Suprapubic skin (tissue), 4 donors: ENCODE data around the gene TMEM131. TPM values are rescaled to one million over a fixed set of nuclear protein-coding genes. Genes with fewer than 3 reads are reported as not detected.

Source experiments
- DNase-seq, 2 donors: peaks; one replicate each; pipeline ENCODE4 v3.0.0-alpha.2; 2019; ENCODE audit warnings: low spot score in 2 of 2
- H3K27ac ChIP-seq: fragments of 200-600 bp; sonication (generic); one replicate; pipeline ENCODE4 v1.5.1; 2019
- H3K27me3 ChIP-seq: fragments of 200-600 bp; sonication (generic); one replicate; pipeline ENCODE4 v1.5.1; 2019
- H3K36me3 ChIP-seq: fragments of 200-600 bp; sonication (generic); one replicate; pipeline ENCODE4 v1.5.1; 2019
- H3K4me1 ChIP-seq: fragments of 200-600 bp; sonication (generic); one replicate; pipeline ENCODE4 v1.5.1; 2019
- H3K4me3 ChIP-seq: fragments of 200-600 bp; sonication (generic); one replicate; pipeline ENCODE4 v1.5.1; 2019; ENCODE audit warnings: mild to moderate bottlenecking
- H3K9me3 ChIP-seq: fragments of 200-600 bp; sonication (generic); one replicate; pipeline ENCODE4 v1.5.1; 2019
- EP300 ChIP-seq: sonication (generic); formaldehyde crosslinking; IDR thresholded peaks from one replicate; pipeline ENCODE4 v1.6.1; 2017; ENCODE audit warnings: antibody characterized with exemption
- POLR2A ChIP-seq, 2 donors: fragments of 450-650 bp; IDR thresholded peaks; one replicate each; pipeline ENCODE4 v1.6.1; 2017; ENCODE audit warnings: antibody characterized with exemption in 2 of 2, mild to moderate bottlenecking in 2 of 2, moderate library complexity in 2 of 2
- POLR2AphosphoS5 ChIP-seq, 3 donors: sonication (generic); formaldehyde crosslinking; IDR thresholded peaks; one replicate each; pipeline ENCODE4 v1.6.1; 2017; ENCODE audit warnings: antibody characterized with exemption in 3 of 3
- WGBS: methylation state at CpG from one replicate; pipeline ENCODE4 v1.1.5; 2018; 5-methylcytosine and 5-hydroxymethylcytosine counted together
- total RNA-seq, 4 donors: library from RNA; depleted of rRNA; stranded (reverse); fragments of >200 nt; gene quantifications; one replicate each; pipeline ENCODE4 v1.1.0, GENCODE V29; 2016
- TF ChIP-seq, protein P1 (sequence below), 2 donors: fragments of 200-600 bp in 1 of 2; fragments of 450-650 bp in 1 of 2; sonication (generic) in 1 of 2; IDR thresholded peaks; one replicate each; pipeline ENCODE4 v1.5.1; 2016 to 2019; ENCODE audit warnings: antibody characterized with exemption in 2 of 2, mild to moderate bottlenecking in 1 of 2, moderate library complexity in 1 of 2

Gene TMEM131
- total RNA-seq, 4 donors from 2014 or later: 39.7 to 117 (median 42.5) TPM

DNA sequence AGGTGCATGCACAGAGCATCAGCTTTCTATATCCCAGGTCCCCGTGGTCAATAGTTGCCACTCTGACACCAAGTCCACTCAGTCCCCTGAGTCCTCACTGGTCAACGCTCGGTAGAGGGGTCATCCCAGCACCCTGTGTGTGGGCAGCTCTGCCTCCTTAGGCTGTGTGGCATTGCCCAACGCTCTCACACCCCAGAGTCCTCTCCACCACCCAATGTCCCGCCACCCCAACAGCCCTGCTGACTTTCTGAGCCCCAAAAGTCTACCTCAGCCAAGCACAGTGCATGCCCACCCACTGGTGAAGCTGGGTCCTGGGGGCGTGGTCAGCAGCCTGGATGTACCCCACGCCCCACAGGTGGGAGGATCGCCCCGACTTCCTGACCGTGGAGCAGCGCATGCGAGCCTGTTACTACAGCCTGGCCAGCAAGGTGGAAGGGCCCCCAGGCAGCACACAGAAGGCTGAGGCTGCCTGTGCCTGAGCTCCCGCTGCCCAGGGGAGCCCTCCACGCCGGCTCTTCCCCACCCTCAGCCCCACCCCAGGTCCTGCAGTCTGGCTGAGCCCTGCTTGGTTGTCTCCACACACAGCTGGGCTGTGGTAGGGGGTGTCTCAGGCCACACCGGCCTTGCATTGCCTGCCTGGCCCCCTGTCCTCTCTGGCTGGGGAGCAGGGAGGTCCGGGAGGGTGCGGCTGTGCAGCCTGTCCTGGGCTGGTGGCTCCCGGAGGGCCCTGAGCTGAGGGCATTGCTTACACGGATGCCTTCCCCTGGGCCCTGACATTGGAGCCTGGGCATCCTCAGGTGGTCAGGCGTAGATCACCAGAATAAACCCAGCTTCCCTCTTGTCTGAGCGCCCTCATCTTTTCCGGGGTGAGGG is 256.5 kb downstream of the TMEM131 start:
- no peak overlapping the region for H3K27ac ChIP-seq
- H3K36me3 ChIP-seq: no peaks in the 10 kb centered on the region
- H3K27me3 ChIP-seq: no peaks in the 10 kb centered on the region
- peak in 1 of 2 donors; percentile 72 for DNase-seq
- H3K4me1 ChIP-seq: peaks cover 8% of the 10 kb centered on the region
- H3K4me3 ChIP-seq: no peak overlapping the region
- TF ChIP-seq POLR2A (IDR thresholded peaks at IDR 0.05): no peak
- TF ChIP-seq EP300: no peak
- no peak for TF ChIP-seq POLR2AphosphoS5 (IDR thresholded peaks at IDR 0.05)
- TF ChIP-seq, protein P1, sequence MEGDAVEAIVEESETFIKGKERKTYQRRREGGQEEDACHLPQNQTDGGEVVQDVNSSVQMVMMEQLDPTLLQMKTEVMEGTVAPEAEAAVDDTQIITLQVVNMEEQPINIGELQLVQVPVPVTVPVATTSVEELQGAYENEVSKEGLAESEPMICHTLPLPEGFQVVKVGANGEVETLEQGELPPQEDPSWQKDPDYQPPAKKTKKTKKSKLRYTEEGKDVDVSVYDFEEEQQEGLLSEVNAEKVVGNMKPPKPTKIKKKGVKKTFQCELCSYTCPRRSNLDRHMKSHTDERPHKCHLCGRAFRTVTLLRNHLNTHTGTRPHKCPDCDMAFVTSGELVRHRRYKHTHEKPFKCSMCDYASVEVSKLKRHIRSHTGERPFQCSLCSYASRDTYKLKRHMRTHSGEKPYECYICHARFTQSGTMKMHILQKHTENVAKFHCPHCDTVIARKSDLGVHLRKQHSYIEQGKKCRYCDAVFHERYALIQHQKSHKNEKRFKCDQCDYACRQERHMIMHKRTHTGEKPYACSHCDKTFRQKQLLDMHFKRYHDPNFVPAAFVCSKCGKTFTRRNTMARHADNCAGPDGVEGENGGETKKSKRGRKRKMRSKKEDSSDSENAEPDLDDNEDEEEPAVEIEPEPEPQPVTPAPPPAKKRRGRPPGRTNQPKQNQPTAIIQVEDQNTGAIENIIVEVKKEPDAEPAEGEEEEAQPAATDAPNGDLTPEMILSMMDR (IDR thresholded peaks at IDR 0.05): no peak
- WGBS: 88% methylated on average over 11 of the region's 23 CpGs
- no peaks in the 10 kb centered on the region for H3K9me3 ChIP-seq

DNA sequence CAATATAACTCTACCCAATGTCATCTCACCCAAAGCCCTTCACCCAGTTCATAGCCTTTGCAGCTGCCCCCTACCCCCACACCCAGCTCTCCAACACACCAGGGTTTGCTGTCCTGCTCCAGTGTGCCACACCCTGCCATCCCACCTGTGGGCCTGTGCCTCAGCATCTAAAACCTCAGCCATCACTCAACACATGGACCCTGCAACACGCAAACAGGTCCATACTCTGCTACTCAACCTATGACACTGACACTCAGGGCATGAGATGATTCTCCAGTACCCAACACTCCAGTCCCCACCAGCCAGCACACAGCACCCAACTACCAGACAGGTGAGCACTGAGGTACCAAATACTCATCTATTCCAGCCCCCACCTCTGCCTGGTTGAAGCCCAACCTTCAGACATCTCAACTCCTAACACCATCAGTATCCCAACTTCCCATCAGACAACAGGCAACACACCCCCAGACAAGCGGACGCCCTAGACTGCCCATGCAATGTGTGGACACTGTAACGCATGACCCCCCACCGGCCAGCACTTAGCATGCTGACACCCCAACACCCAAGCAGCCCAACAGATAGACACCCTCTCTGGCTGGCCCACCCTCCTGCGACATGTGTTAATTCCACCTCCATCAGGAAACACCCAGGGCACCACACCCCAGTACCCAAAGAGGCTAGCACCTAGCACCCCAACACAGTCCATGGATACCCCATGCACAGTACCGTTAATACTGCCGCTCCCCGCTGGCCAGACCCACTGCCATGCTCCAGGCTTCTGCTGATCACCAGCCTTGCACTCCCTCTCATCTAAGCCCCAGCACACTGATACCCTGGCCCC is 257.3 kb downstream of the TMEM131 start:
- Histone ChIP-seq H3K9me3 (no peaks in the 10 kb centered on the region), H3K27me3 (no peaks in the 10 kb centered on the region), H3K4me1 (peaks cover 8% of the 10 kb centered on the region), H3K36me3 (no peaks in the 10 kb centered on the region), H3K27ac (no peak overlapping the region), H3K4me3 (no peak overlapping the region)
- peak in 1 of 2 donors; percentile 72 for DNase-seq
- no peak for TF ChIP-seq POLR2A (IDR thresholded peaks at IDR 0.05)
- TF ChIP-seq POLR2AphosphoS5 (IDR thresholded peaks at IDR 0.05): no peak
- TF ChIP-seq EP300: no peak
- TF ChIP-seq, protein P1 (IDR thresholded peaks at IDR 0.05): no peak
- 93% methylated on average over 9 of the region's 9 CpGs for WGBS

DNA sequence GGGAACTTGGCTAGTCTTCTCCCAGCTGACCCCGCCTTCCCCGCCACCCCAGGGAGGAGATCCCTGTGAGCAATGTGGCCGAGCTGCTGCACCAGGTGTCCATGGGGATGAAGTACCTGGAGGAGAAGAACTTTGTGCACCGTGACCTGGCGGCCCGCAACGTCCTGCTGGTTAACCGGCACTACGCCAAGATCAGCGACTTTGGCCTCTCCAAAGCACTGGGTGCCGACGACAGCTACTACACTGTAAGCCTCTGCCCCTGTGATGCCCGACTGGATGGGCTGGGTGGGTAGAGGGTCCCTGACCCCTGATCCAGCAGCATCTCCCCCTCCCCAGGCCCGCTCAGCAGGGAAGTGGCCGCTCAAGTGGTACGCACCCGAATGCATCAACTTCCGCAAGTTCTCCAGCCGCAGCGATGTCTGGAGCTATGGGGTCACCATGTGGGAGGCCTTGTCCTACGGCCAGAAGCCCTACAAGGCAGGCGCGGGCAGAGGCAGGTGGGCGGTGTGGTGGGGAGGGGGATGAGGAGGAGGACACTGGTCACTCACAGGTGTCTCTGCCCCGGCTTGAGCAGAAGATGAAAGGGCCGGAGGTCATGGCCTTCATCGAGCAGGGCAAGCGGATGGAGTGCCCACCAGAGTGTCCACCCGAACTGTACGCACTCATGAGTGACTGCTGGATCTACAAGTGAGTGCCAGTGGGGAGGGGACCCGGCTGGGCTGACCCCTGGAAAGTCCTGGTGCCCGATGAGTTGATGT is 258.1 kb downstream of the TMEM131 start:
- Histone ChIP-seq H3K27me3 (no peaks in the 10 kb centered on the region), H3K27ac (no peak overlapping the region), H3K36me3 (no peaks in the 10 kb centered on the region), H3K4me3 (no peak overlapping the region), H3K9me3 (no peaks in the 10 kb centered on the region), H3K4me1 (peaks cover 8% of the 10 kb centered on the region)
- no peak for TF ChIP-seq POLR2A (IDR thresholded peaks at IDR 0.05)
- TF ChIP-seq POLR2AphosphoS5 (IDR thresholded peaks at IDR 0.05): no peak
- no peak for TF ChIP-seq EP300
- TF ChIP-seq, protein P1 (IDR thresholded peaks at IDR 0.05): no peak
- DNase-seq: peak in 1 of 2 donors; percentile 74
- 94% methylated on average over 22 of the region's 32 CpGs for WGBS

DNA sequence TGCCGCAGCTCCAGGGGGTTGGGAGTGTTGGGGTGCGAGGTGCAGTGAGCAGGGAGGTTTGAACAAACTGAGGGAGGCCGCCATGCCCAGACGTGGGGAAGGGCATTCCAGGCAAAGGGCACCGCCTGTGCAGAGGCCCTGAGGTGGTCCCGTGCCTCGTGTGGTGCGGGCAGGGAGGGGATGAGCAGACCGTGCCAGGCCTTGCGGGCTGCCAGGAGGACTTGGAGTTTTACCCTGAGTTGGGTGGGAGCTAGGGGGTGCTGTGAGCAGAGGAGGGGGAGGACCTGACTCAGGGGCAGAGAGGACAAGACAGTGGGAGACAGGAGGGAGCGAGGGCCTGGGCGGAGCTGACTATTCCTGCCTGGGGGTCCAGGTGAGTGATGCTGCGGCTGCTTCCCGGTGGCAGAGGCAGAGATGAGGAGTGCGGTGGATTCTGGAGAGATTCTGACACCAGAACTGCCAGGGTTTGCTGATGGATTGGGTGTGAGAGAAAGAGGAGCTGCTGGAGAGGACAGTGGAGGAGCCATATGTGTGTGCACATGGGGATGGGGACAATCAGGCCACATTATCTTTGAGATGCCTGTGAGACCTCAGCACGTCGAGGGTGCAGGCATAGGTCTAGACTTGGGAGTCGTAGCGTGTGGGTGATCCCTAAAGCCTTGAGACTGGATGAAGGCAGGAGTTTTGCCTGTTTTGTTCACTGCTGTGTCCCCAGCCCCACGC is 259.0 kb downstream of the TMEM131 start:
- TF ChIP-seq EP300 (no peak), POLR2A (IDR thresholded peaks at IDR 0.05) (no peak), POLR2AphosphoS5 (IDR thresholded peaks at IDR 0.05) (no peak)
- TF ChIP-seq, protein P1 (IDR thresholded peaks at IDR 0.05): no peak
- H3K27me3 ChIP-seq: no peaks in the 10 kb centered on the region
- no peak overlapping the region for H3K27ac ChIP-seq
- H3K4me3 ChIP-seq: no peak overlapping the region
- no peaks in the 10 kb centered on the region for H3K36me3 ChIP-seq
- no peaks in the 10 kb centered on the region for H3K9me3 ChIP-seq
- WGBS: 84% methylated on average over 20 of the region's 20 CpGs
- peaks cover 8% of the 10 kb centered on the region for H3K4me1 ChIP-seq
- DNase-seq: peak in 1 of 2 donors; percentile 77
